ENCODE measurements around the gene CMYA5. TPM values are rescaled to one million over a fixed set of nuclear protein-coding genes. Genes with fewer than 3 reads are reported as not detected.

CMYA5 gene
- total RNA-seq, 1 experiment from 2014 or later = 0.05 TPM

DNA sequence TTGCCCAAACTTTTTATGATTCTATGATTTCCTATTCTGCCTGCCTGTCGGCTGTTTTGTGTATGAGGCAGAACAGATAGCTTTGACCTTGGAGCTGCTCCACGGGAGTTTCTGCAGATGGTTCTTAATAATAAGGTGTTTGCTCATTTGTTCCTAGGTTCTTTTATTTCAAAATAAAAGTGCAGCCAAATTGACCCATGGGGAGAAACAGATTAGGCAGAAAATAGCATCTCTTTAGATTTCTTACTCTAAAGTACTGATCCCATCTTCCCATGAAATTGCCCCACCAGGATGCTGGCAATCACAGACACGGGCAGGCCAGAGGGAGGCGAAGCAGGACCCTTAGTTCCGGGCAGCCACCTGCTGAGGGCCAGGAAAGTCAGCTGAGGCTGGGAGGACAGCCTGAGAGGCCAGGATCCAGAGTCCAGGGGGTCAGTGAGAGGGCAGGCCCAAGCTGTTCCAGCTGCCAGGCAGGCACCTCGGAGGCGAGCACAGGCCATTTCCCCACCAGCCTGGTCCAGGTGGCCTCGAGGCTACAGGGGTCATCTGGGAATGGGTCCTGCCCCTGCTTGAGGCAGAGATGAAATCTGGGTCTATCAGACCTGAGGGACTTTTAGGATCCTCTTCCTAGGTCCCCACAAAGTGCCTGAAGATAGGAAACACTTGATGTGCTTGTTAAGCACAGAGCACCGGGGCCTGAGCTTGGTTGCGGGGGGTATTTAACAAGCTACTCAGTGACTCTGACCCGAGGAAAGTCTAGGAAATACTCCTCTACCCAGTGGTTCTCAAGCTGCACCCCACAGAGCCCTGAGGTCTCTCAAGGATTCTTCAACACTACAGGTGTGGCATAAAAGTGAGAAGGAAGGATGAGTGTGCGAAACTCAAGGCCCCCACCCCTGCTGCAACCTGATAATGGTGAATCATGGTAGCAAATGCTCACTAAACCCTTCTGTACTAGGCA lies 145.4 kb downstream of the CMYA5 start:
- DNase-seq (ENCODE audit: low read depth) = no peak

DNA sequence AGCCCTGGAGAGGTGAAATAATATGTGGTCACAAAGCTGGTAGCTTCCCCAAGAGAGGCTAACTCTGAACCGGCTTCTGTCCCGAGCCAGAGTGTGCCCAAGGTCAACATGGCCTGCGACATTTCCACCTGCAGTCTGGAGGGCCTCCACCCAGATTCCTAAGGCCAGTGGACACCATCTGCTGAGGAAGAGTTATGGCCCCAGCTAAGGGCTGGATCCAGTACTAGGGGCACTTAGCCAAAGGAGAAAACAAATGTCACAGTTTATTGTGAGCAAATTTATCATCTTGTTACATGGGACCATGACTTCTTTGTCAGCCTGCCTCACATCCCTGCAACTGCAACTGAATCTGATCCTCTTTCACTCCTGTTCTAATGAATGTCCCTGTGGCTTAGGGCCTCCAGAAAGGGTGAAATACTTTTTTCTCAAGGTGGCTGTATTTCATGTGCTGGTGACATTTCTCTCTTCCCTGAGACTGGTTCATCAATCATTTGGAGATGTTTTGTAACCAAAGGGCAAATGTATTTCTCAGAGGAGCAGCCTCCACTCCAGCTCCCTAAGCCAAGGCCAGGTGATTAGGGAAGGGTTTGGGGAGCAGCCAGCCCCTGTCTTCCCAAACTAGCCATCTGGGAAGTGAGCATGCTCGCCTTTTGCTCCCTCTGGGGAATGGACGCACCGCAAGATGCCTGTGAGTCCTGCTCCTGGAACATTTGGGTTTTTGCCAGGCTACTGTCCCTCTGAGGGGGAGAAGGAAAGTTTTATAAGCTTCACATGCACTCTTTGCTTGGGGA lies 148.3 kb downstream of the CMYA5 start:
- DNase-seq (ENCODE audit: low read depth) = no peak

DNA sequence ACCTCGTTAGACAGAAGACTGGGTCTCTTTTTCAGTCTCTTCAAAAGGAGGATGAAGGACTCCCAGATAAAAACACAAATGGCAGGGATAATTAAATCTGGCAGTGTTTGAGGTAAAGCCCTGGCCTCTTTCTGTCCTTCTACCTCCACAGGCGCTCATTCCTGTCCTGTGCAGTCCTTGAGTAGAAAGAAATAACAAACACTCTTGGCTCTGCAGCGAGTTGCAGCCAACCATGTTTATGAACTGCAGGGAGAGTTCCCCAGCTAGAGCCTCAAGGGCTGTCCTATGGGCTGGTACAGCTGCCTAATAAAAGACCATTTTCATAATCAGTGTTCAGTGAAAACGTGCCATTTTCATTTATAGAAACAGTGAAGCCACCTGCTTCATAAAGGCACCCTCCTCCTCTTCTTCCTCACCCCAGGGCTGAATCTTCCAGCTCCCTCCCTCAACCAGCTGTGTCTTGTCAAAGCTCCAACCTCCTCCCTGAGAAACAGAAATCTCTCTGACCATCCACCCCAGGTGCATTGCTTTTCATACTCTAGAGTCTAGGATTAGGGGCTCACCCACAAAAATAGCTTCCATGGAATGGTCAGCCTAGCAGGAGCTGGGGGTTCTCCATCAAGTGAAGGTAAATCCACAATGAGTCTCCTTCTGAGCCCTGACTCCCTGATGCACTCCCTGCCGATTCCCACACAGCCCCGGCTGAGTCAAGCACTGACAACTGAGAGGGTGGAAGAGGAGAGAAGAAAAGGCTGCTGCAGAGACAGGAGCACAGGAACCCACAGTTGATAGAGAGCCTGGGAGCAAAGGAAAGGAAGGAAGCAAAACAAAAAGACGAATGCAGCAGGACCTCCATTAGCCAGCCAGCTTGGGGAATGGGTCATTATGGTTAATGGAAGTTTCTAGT lies 150.7 kb downstream of the CMYA5 start:
- no peak for DNase-seq (ENCODE audit: low read depth)

DNA sequence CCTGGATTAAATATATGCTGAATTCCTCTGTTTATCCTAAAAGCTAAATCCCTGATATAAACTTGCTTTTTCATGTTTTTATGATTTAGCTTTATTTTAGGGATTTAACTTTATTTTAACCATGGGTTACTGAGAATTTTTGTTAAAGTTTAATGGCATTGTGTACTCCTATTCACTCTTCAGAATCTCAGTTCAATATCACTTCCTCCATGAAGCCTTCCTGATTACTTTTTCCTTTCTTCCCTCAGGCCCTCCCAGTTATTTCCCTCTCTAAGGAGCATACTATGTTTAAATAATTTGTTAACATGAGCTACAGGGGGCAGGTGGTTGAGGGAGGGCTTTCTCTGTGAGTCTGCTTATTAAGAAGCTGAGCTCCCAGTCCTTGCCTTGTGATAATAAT lies 151.5 kb downstream of the CMYA5 start:
- DNase-seq (ENCODE audit: low read depth) = no peak

DNA sequence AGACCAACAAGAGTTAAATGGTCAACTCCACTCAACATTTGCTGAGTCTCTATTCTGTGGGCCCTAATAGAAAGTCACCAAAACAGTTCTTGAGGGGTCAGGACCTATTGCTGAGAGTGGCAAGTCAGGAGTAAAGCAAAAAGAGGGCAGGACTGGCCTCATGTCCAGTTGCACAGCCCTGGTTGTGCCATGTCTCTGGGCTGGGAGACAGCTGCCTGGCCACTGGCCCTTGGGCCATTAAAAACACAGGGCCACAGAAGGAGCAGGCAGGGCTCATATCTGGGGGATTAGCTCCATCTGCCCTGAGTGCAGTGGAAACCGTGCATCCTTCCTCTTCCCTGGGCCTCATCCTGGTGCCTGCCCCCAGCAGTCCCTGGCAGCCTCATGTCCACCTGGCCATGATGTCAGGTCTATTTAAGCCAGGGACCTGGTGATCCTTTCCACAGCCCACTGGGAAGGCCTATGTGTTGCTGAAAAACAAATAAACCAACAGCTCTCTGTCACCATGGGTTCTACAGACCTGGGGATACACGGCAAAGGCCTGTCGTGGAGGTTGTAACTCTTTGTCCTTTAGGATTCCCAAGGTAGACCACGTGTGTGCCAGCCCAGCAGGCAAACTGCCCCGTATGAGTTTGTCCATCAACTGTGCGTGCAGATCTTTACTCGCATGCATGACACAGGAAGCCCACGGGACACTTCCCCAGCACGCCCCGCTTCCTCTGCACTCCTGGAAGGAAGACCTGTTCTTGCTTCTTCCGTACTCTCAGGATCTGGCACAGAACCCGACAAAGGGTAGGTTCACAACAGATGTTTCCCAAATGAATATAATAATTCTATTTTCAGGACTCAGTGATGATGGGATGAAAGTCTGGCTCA lies 152.6 kb downstream of the CMYA5 start:
- no peak for DNase-seq (ENCODE audit: low read depth)

DNA sequence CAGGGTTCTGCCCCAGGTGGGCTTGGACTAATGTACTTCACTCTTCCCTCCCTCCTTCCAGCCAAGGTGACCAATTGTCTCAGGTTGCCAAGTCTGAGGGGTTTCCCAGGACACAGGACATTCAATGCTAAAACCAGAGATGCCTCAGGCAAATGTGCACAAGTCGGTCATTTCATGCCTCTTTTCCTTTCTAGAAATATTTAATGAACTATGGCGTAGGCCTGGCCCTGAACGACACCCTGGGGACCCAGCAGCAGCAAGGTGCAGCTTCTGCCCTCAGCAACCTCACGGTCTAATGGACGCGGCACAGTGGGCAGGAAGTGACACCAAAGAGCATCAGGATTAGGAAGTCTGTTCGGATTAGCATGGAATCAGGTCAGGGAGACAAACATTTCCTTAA lies 153.4 kb downstream of the CMYA5 start:
- no peak for DNase-seq (ENCODE audit: low read depth)

DNA sequence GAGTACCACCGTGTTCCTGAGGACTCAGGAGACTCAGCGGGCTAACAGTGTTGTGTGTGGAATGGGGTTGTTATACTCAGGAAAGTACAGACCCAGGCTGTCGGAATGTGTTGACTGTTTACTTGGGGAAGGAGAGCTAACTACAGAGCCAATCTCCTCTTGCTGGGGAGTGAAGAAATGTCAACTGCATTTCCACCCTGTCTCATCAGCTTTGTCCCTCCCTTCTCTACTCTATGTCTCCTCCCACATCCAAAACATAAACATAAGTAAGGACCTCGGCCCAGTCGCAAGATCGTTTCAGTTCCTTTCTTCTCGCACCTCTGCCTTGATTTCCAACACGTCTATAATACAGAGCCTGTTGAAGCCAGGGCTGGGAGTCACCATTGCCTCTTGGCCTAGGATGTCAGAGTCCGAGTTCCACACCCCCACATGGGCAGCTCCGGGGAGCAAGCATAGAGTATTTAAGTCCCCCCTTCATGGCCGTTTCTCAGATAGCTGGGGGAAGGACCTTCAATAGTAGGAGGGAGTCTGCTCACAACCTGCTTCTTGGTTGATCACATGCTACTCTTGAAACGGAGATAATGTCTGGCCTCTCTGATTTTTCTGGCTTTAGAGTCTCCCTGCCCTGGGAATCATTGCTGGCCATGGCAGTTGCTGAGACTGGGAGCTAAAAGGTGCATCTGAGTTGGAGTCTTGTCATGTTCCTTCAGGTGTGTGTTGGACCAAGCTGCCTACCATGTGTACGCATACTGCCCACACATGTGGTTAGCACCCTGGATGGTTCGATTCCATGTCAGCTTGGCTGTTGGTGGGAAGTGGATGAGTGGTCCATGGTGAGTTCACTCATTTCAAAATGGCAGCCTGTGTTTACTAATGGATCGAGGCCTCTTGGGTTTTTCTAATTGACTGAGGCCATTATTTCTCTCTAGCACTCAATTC lies 154.1 kb downstream of the CMYA5 start:
- no peak for DNase-seq (ENCODE audit: low read depth)

DNA sequence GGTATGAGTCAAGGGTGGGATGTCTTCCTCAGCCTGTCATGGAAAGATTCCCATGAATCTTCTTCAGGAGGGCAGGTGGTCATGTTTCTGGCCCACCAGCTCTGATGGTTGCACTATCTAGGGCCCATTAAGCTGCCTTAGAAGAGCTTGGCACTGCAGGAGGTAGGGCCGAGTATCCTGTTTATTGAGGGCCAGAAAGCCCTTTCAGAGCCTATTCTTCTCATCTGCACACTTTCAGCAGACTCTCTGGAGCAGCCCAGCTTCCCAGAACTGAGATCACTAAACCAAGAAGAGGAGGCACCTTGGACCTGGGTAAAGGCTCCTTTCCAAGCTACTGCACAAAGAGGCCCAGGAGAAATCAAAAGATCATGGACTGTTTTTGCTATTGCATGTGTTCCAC lies 154.9 kb downstream of the CMYA5 start:
- DNase-seq (ENCODE audit: low read depth) = no peak

DNA sequence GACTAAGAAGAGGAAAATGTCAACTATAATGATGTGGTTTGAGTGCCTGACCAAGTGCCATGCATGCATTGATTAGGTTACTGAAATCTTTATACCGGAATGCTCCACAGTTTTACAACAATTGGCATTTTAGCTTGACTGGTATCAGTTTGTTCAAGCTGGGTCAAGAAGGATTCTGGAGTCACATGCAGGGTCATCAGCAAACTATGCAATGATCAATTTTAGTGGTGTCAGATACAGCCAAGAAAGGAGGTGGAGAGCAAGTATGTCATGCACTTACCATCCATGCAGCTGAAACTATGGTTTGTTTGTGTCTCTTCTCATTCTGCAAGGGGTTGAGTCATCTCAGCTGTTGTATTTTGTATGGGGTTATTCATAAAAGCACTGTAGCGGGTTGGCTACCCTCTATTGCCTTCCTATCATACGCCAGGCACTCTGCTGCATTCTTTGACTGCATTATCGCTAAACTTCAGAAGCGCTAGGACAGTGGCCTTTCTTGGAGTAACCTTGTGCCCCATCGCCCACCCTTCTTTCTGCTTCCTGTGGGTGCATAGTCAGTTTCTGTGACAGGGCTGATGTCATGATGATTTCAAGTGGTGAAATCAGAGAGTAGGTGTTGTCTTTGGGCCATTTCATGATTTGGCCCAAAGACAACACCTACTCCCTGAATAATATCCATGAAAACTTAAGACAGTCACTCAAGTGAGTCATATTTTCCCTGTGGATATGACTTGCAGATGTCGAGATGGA lies 156.0 kb downstream of the CMYA5 start:
- peak; percentile 59 for DNase-seq (ENCODE audit: low read depth)

- DNase-seq (ENCODE audit: low read depth) = no peak
These were observed 156.5 kb downstream of the CMYA5 start for GRCh38 chr5:79846198-79846521.

GRCh38 chr5:79847561-79847960 lies 157.9 kb downstream of the CMYA5 start:
- no peak for DNase-seq (ENCODE audit: low read depth)

GRCh38 chr5:79849061-79849460 lies 159.4 kb downstream of the CMYA5 start:
- DNase-seq (ENCODE audit: low read depth) = no peak

Other genes with a start within 250 kb of the CMYA5 start
- gene HOMER1, start 175.7 kb upstream of the CMYA5 start, total RNA-seq (2014; rRNA removed; shearing (Covaris generic)) = 3.9 and 8.6 TPM in 2 replicates
- gene TENT2, start 77.4 kb upstream of the CMYA5 start, total RNA-seq (2014; rRNA removed; shearing (Covaris generic)) = 22.8 and 37.4 TPM in 2 replicates

All from M059J (cell line).